ENCODE data around the gene TERB2.
"Not testable (repeated sequence)": the region's sequence is repeated elsewhere in the genome, so short reads cannot be mapped to it uniquely, and the experiment has no call there.

Gene TERB2

GRCh38 chr15:45003731-45004410, 47.4 kb downstream of the TERB2 start:
- not testable (repeated sequence) for DNase-seq (ENCODE audit: low read depth in 2 of 2)

DNA sequence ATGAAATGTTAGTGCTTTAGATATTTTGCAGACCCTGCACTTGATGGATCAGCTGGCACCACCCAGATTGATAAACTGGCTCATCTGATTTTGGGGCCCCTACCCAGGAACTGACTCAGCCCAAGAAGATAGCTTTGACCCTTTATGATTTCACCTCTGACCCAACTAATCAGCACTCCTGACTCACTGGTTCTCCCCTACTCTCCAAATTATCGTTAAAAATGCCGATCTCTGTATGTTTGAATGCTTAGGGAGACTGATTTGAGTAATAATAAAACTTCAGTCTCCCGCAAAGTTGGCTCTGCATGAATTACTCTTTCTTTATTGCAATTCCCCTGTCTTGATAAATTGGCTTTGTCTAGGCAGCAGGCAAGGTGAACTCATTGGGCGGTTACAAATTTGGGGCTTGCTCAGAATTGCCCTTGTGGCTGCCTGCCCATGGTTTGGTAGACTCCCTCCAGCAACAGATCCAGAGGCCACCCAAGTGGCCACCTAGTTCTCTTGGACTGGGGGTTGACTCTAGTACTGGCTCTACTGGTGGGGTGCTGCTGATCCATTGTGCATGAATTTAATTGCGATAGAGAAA, 48.2 kb downstream of the TERB2 start:
- not testable (repeated sequence) for DNase-seq (ENCODE audit: low read depth in 2 of 2)

DNA sequence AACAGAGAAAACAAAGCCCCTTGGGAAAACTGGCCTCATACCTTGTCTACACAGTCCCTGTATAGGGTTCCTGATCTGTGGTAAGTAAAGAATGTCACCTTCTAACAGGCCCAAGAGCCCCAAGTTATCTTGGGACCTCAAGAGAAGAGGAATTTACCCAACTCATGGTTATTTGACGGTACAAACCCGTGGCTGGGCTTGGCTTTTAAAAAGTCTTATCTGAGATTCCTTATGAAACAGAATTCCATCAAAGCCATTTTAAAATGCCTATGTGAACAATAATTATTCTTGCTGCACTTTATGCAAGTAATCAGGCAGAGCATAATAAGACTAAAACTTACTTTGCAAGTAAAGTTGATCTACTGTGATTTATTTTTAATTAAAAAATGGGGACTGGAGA, 52.6 kb downstream of the TERB2 start:
- no peak for DNase-seq (ENCODE audit: low read depth in 2 of 2)

DNA sequence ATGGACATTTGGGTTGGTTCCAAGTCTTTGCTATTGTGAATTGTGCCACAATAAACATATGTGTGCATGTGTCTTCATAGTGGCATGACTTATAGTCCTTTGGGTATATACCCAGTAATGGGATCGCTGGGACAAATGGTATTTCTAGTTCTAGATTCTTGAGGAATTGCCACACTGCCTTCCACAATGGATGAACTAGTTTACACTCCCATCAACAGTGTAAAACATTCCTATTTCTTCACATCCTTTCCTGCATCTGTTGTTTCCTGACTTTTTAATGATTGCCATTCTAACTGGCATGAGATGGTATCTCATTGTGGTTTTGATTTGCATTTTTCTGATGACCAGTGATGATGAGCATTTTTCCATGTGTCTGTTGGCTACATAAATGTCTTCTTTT, 58.6 kb downstream of the TERB2 start:
- not testable (repeated sequence) for DNase-seq (ENCODE audit: low read depth in 2 of 2)

DNA sequence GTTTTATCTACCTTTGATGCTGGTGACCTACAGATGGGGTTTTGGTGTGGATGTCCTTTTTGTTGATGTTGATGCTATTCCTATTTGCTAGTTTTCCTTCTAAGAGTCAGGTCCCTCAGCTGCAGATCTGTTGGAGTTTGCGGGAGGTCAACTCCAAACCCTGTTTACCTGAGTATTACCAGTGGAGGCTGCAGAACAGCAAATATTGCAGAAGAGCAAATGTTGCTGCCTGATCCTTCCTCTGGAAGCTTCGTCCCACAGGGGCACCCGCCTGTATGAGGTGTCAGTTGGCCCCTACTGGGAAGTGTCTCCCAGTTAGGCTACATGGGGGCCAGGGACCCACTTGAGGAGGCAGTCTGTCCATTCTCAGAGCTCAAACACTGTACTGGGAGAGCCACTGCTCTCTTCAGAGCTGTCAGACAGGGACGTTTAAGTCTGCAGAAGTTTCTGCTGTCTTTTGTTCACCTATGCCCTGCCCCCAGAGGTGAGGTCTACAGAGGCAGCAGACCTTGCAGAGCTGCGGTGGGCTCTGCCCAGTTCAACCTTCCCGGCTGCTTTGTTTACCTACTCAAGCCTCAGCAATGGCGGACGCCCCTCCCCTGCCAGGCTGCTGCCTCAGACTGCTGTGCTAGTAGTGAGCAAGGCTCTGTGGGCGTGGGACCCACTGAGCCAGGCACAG, 63.9 kb downstream of the TERB2 start:
- DNase-seq (ENCODE audit: low read depth in 2 of 2), result not testable (repeated sequence)

DNA sequence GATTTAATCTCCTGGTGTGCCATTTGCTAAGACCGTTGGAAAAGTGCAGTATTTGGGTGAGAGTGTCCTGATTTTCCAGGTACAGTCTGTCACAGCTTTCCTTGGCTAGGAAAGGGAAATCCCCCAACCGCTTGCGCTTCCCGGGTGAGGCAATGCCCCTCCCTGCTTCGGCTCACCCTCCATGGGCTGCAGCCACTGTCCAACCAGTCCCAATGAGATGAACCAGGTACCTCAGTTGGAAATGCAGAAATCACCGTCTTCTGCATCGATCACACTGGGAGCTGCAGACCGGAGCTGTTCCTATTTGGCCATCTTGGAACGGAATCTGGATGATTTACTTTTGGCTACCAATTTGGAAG, 64.4 kb downstream of the TERB2 start:
- not testable (repeated sequence) for DNase-seq (ENCODE audit: low read depth in 2 of 2)

GRCh38 chr15:45021348-45021747, 64.9 kb downstream of the TERB2 start:
- DNase-seq (ENCODE audit: low read depth in 2 of 2), result no peak

DNA sequence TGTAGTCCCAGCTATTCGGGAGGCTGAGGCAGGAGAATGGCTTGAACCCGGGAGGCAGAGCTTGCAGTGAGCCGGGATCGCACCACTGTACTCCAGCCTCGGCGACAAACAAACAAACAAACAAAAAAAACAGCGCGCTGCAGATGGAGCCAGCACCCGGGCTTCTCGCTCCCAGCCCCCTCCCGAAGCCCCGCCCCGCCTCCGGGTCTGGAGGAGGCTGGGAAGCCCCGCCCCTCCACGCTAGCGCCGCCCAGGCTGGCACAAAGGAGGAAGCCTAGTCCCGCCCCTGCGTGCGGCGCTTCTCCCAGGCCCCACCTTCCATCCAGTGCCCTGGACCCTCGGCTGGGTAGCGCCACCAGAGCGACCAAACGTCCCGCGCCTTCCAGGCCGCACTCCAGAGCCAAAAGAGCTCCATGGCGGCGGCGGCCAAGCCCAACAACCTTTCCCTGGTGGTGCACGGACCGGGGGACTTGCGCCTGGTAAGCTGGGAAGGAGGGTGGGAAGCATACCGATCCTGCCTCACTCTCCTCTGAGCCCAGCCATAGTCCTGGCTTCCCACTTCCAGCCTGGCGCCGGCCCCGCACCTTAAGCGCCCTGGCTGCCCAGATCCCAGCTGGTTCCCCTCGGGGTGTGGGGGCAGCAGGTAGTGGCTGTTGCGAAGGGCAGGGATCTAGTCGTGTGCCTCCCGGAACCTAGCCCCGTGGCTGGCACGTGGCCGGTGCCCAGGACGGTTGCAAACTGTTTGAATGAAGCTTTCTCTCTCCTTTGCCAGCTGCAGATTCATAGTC, 66.6 kb downstream of the TERB2 start, which contains the start of gene SORD:
Gene SORD (plus strand): TSS at position 325 of the 788 bp plus-strand sequence. CDS start 89 bp downstream, at position 414.
- DNase-seq (ENCODE audit: low read depth in 2 of 2), result peak; percentile 59 to 62

DNA sequence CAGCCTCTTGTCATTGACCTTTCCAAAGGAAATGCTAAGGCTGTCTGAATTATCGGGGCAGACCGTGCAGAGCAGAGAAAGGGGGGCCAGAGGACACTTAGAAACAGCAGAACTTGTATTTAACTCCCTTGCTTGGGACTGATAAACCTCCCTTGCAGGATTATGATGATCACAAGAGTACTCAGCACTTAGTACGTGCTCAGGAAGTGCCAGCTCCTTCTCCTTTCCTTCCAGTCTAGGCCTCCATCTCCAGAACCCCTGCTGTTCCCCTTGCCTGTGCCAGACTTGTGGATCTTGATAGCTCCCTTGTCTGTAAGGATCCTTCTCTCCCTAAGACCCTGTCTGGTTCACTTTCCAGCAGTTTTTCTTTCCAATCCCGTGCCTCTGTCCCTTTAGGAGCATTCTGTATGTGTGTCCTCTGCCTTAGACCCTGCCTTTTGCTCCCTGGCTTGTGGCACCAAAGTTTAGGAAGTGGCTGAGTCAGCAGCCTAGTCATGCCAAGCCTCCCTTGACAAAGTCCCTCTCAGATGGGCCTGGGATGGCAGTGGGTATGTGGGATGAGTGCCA, 67.3 kb downstream of the TERB2 start:
- DNase-seq (ENCODE audit: low read depth in 2 of 2), result no peak

- not testable (repeated sequence) for DNase-seq (ENCODE audit: low read depth in 2 of 2)
Measured at GRCh38 chr15:45024649-45025048, 68.2 kb downstream of the TERB2 start.

GRCh38 chr15:45025627-45026026, 69.1 kb downstream of the TERB2 start:
- DNase-seq (ENCODE audit: low read depth in 2 of 2), result not testable (repeated sequence)

GRCh38 chr15:45026651-45027190, 70.2 kb downstream of the TERB2 start:
- DNase-seq (ENCODE audit: low read depth in 2 of 2), result no peak

DNA sequence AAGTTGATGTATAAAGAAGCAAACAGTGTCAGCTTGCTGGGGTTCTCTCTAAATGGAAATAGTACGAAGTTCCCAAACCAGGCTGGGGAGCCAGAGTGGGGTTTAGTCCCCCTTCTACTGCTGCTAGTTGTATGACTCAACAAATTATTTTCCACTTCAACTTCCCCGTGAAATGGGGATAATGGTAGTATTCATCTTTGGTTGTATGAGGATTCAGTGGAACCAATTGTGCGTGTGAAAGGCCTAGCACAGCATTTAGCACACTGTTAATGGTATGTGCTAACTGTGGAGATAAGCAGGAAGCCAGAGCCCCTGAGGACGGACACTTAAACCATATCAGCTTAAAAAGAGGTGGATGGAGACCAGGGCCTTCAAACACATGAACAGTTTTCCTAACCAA, 70.7 kb downstream of the TERB2 start:
- DNase-seq (ENCODE audit: low read depth in 2 of 2), result no peak

Data from fibroblast of skin of left quadriceps (primary cell).